DOHH2 (cell line): ENCODE results near the gene SHE.

Experiments used
- H3F3A ChIP-seq: fragments of 200-600 bp; sonication (generic), shearing (Covaris generic); 2 replicates; pipeline ENCODE4 v1.6.0; 2016; ENCODE audit warnings: antibody characterized with exemption, mild to moderate bottlenecking; ENCODE audit not compliant: control insufficient read depth, insufficient read depth
- H3K27ac ChIP-seq: fragments of 200-600 bp; sonication (generic); 2 replicates; pipeline ENCODE4 v1.5.1; 2014; ENCODE audit warnings: low read depth, mild to moderate bottlenecking, low read length, moderate library complexity
- H3K27me3 ChIP-seq: fragments of 200-600 bp; sonication (generic); 2 replicates; pipeline ENCODE4 v1.6.1; 2014; ENCODE audit warnings: mild to moderate bottlenecking, low read length, mixed read lengths; ENCODE audit not compliant: control insufficient read depth
- H3K36me3 ChIP-seq: fragments of 200-600 bp; sonication (generic); 2 replicates; pipeline ENCODE4 v1.6.1; 2014; ENCODE audit warnings: mild to moderate bottlenecking, low read length, moderate library complexity, mixed read lengths; ENCODE audit not compliant: control insufficient read depth
- H3K4me1 ChIP-seq: fragments of 200-600 bp; sonication (generic); 2 replicates; pipeline ENCODE4 v1.6.1; 2014; ENCODE audit warnings: mild to moderate bottlenecking, low read length, mixed read lengths; ENCODE audit not compliant: control insufficient read depth
- H3K4me2 ChIP-seq: fragments of 200-600 bp; sonication (generic); 2 replicates; pipeline ENCODE4 v1.6.0; 2014; ENCODE audit warnings: mild to moderate bottlenecking, low read length, moderate library complexity
- H3K4me3 ChIP-seq: fragments of 200-600 bp; sonication (generic); 2 replicates; pipeline ENCODE4 v1.5.1; 2014; ENCODE audit warnings: mild to moderate bottlenecking, low read length, mixed read lengths
- H3K79me2 ChIP-seq: fragments of 200-600 bp; sonication (generic); 2 replicates; pipeline ENCODE4 v1.6.1; 2014; ENCODE audit warnings: mild to moderate bottlenecking, low read length, mixed read lengths; ENCODE audit not compliant: control insufficient read depth
- H3K9me2 ChIP-seq: fragments of 200-600 bp; sonication (generic); replicated peaks from 2 replicates; pipeline ENCODE4 v1.6.1; 2014; ENCODE audit warnings: mild to moderate bottlenecking, low read length, mixed read lengths; ENCODE audit not compliant: control insufficient read depth
- H3K9me3 ChIP-seq: fragments of 200-600 bp; sonication (generic); 2 replicates; pipeline ENCODE4 v1.6.1; 2014; ENCODE audit warnings: antibody characterized with exemption, low read length, mixed read lengths; ENCODE audit not compliant: control insufficient read depth, insufficient read depth
- H4K20me1 ChIP-seq: fragments of 200-600 bp; sonication (generic); 2 replicates; pipeline ENCODE4 v1.6.0; 2014; ENCODE audit warnings: low read depth, mild to moderate bottlenecking, antibody characterized with exemption, low read length, moderate library complexity; ENCODE audit not compliant: control insufficient read depth, insufficient read depth
- CTCF ChIP-seq: fragments of 200-600 bp; sonication (generic); IDR thresholded peaks from one replicate; pipeline ENCODE4 v1.5.1; 2014; ENCODE audit warnings: antibody characterized with exemption, mild to moderate bottlenecking, low read depth, low read length; ENCODE audit not compliant: poor library complexity, severe bottlenecking
- EZH2phosphoT487 ChIP-seq: fragments of 200-600 bp; sonication (generic); IDR thresholded peaks from 2 replicates; pipeline ENCODE4 v1.6.1; 2017; ENCODE audit warnings: borderline replicate concordance, mild to moderate bottlenecking, antibody characterized with exemption, low read length, moderate library complexity, mixed read lengths

The SHE gene

GRCh38 chr1:154431586-154432373 is 70.4 kb downstream of the SHE start:
- H3K27ac ChIP-seq, result no peak overlapping the region
- no peak overlapping the region for H3K4me2 ChIP-seq
- no peaks in the 10 kb centered on the region for H3F3A ChIP-seq
- no peaks in the 10 kb centered on the region for H3K79me2 ChIP-seq
- H4K20me1 ChIP-seq, result no peaks in the 10 kb centered on the region
- TF ChIP-seq EZH2phosphoT487 (no peak), CTCF (no peak)
- no peak overlapping the region for H3K4me3 ChIP-seq
- H3K36me3 ChIP-seq, result no peaks in the 10 kb centered on the region
- H3K9me3 ChIP-seq, result no peaks in the 10 kb centered on the region
- no peaks in the 10 kb centered on the region for H3K9me2 ChIP-seq
- H3K4me1 ChIP-seq, result no peaks in the 10 kb centered on the region
- H3K27me3 ChIP-seq, result no peaks in the 10 kb centered on the region

- no peaks in the 10 kb centered on the region for H3K9me3 ChIP-seq
- no peaks in the 10 kb centered on the region for H3K27me3 ChIP-seq
- H3F3A ChIP-seq, result no peaks in the 10 kb centered on the region
- no peaks in the 10 kb centered on the region for H4K20me1 ChIP-seq
- no peak overlapping the region for H3K4me2 ChIP-seq
- H3K4me3 ChIP-seq, result no peak overlapping the region
- no peaks in the 10 kb centered on the region for H3K36me3 ChIP-seq
- H3K9me2 ChIP-seq, result no peaks in the 10 kb centered on the region
- H3K27ac ChIP-seq, result no peak overlapping the region
- no peaks in the 10 kb centered on the region for H3K4me1 ChIP-seq
- H3K79me2 ChIP-seq, result no peaks in the 10 kb centered on the region
- TF ChIP-seq CTCF (no peak), EZH2phosphoT487 (no peak)
Measured at GRCh38 chr1:154430903-154431302, 71.3 kb downstream of the SHE start.

GRCh38 chr1:154429841-154430611 is 72.2 kb downstream of the SHE start:
- H3K4me2 ChIP-seq, result no peak overlapping the region
- no peaks in the 10 kb centered on the region for H4K20me1 ChIP-seq
- no peaks in the 10 kb centered on the region for H3K9me3 ChIP-seq
- H3K27me3 ChIP-seq, result no peaks in the 10 kb centered on the region
- no peaks in the 10 kb centered on the region for H3K36me3 ChIP-seq
- TF ChIP-seq EZH2phosphoT487 (no peak), CTCF (no peak)
- H3K9me2 ChIP-seq, result no peaks in the 10 kb centered on the region
- no peaks in the 10 kb centered on the region for H3F3A ChIP-seq
- H3K4me1 ChIP-seq, result no peaks in the 10 kb centered on the region
- H3K79me2 ChIP-seq, result no peaks in the 10 kb centered on the region
- no peak overlapping the region for H3K27ac ChIP-seq
- H3K4me3 ChIP-seq, result no peak overlapping the region
